ENCODE data around the gene ZNF780A.

Gene ZNF780A

DNA sequence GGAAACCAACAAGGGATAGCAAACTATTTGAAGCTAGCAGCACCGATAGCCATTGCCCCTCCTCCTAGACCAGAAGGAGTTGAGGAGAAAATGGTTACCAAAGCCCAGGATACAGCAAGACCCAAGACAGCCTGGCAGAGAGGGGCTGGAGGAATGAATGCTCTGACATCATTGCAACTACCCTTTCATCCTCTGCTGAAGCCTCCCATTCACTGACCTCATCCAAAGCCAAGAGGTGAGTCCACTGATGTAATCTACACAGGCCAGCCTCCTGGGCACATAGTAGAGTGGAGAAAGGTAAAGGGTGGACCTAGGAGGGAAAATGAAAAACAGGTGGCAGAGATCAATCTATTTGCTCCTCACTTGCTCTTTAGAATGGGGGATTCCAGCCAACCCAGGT, 42.7 kb upstream of the ZNF780A start:
- Histone ChIP-seq H3K9ac (ENCODE audit: low read length) (no peak overlapping the region), H3K4me2 (ENCODE audit: low read length) (no peak overlapping the region), H3K27me3 (ENCODE audit: low read depth, low read length) (peaks cover 66% of the 10 kb centered on the region), H3K27ac (ENCODE audit: low read length) (no peak overlapping the region), H3K9me3 (ENCODE audit: insufficient read depth, low read length) (no peaks in the 10 kb centered on the region), H3K79me2 (ENCODE audit: low read length) (no peaks in the 10 kb centered on the region), H3K36me3 (replicated peaks; ENCODE audit: low read depth, low read length) (no peaks in the 10 kb centered on the region), H4K20me1 (ENCODE audit: insufficient read depth, low read length) (no peaks in the 10 kb centered on the region), H2AFZ (ENCODE audit: low read depth, low read length) (no peak overlapping the region), H3K4me3 (ENCODE audit: low read length) (no peak overlapping the region), H3K4me1 (ENCODE audit: low read length) (no peaks in the 10 kb centered on the region)
- TF ChIP-seq, protein P1, sequence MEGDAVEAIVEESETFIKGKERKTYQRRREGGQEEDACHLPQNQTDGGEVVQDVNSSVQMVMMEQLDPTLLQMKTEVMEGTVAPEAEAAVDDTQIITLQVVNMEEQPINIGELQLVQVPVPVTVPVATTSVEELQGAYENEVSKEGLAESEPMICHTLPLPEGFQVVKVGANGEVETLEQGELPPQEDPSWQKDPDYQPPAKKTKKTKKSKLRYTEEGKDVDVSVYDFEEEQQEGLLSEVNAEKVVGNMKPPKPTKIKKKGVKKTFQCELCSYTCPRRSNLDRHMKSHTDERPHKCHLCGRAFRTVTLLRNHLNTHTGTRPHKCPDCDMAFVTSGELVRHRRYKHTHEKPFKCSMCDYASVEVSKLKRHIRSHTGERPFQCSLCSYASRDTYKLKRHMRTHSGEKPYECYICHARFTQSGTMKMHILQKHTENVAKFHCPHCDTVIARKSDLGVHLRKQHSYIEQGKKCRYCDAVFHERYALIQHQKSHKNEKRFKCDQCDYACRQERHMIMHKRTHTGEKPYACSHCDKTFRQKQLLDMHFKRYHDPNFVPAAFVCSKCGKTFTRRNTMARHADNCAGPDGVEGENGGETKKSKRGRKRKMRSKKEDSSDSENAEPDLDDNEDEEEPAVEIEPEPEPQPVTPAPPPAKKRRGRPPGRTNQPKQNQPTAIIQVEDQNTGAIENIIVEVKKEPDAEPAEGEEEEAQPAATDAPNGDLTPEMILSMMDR (IDR thresholded peaks at IDR 0.05; ENCODE audit: low read depth, low read length) = no peak

DNA sequence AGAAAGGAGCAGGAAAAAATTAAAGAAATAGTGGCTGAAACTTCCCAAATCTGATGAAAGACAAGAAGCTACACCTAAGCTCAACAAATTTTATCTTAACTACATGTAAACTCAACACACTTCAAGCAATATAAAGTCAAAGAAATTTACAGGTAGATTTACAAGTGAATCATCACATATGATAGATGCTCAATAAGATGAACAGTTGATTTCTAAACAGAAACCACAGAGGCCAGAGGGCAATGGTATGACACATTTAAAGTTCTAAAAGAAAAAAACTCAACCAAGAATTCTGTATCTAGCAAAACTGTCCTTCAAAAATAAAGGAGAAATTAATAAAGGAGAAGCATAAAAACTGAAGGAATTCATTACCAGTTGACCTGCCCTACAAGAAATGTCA, 39.3 kb upstream of the ZNF780A start:
- no peak overlapping the region for H3K9ac ChIP-seq (ENCODE audit: low read length)
- no peak overlapping the region for H3K27ac ChIP-seq (ENCODE audit: low read length)
- no peak overlapping the region for H3K4me2 ChIP-seq (ENCODE audit: low read length)
- no peak overlapping the region for H2AFZ ChIP-seq (ENCODE audit: low read depth, low read length)
- no peaks in the 10 kb centered on the region for H4K20me1 ChIP-seq (ENCODE audit: insufficient read depth, low read length)
- TF ChIP-seq EZH2phosphoT487 (IDR thresholded peaks at IDR 0.05; ENCODE audit: low read depth) = no peak
- TF ChIP-seq, protein P1 (IDR thresholded peaks at IDR 0.05; ENCODE audit: low read depth, low read length) = no peak
- H3K9me3 ChIP-seq (ENCODE audit: insufficient read depth, low read length) = no peaks in the 10 kb centered on the region
- no peaks in the 10 kb centered on the region for H3K79me2 ChIP-seq (ENCODE audit: low read length)
- peaks cover 46% of the 10 kb centered on the region for H3K27me3 ChIP-seq (ENCODE audit: low read depth, low read length)
- H3K36me3 ChIP-seq (replicated peaks; ENCODE audit: low read depth, low read length) = no peaks in the 10 kb centered on the region
- H3K4me3 ChIP-seq (ENCODE audit: low read length) = no peak overlapping the region
- H3K4me1 ChIP-seq (ENCODE audit: low read length) = no peaks in the 10 kb centered on the region

DNA sequence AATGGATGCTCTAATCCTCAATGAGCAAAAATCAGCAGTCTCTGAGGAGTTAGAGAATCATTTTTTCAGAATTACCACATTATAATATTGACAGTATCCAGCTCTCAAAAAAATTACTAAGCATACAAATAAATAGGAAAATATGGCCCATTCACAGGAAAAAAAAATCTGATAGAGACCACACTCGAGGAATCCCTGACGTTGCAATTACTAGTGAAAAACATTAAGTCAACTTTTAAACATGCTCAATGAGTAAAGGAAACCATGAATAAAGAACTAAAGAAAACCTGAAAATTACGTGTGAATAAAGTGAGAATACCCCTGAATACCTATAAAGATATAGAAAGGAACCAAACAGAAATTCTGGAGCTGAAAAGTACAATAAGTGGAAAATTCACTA, 38.7 kb upstream of the ZNF780A start:
- no peaks in the 10 kb centered on the region for H3K9me3 ChIP-seq (ENCODE audit: insufficient read depth, low read length)
- no peak overlapping the region for H3K4me2 ChIP-seq (ENCODE audit: low read length)
- H3K36me3 ChIP-seq (replicated peaks; ENCODE audit: low read depth, low read length) = no peaks in the 10 kb centered on the region
- peaks cover 47% of the 10 kb centered on the region for H3K27me3 ChIP-seq (ENCODE audit: low read depth, low read length)
- no peak overlapping the region for H2AFZ ChIP-seq (ENCODE audit: low read depth, low read length)
- no peaks in the 10 kb centered on the region for H4K20me1 ChIP-seq (ENCODE audit: insufficient read depth, low read length)
- H3K79me2 ChIP-seq (ENCODE audit: low read length) = no peaks in the 10 kb centered on the region
- no peak overlapping the region for H3K27ac ChIP-seq (ENCODE audit: low read length)
- TF ChIP-seq, protein P1 (IDR thresholded peaks at IDR 0.05; ENCODE audit: low read depth, low read length) = no peak
- TF ChIP-seq EZH2phosphoT487 (IDR thresholded peaks at IDR 0.05; ENCODE audit: low read depth) = no peak
- no peak overlapping the region for H3K9ac ChIP-seq (ENCODE audit: low read length)
- H3K4me1 ChIP-seq (ENCODE audit: low read length) = no peaks in the 10 kb centered on the region
- H3K4me3 ChIP-seq (ENCODE audit: low read length) = no peak overlapping the region

DNA sequence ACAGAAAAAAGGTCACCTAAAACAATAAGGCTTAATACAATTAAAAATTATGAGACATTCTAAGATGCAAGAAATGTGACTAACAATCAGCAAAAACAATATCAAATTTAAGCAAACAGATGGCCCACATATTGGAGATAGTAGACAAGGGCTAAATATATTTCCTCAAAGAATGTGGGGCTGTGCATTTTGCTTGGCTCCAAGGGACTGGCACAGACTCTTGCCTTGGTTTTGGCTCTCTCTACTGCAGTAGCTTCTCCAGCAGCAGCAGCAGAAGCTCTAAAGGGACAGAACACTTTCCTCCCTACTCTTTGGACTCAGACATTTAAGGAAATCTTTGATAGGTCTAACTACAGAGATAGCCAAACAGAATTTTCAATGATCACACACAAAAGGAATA, 38.2 kb upstream of the ZNF780A start:
- Histone ChIP-seq H4K20me1 (ENCODE audit: insufficient read depth, low read length) (no peaks in the 10 kb centered on the region), H3K36me3 (replicated peaks; ENCODE audit: low read depth, low read length) (no peaks in the 10 kb centered on the region), H3K27ac (ENCODE audit: low read length) (no peak overlapping the region), H2AFZ (ENCODE audit: low read depth, low read length) (no peak overlapping the region), H3K79me2 (ENCODE audit: low read length) (no peaks in the 10 kb centered on the region), H3K4me3 (ENCODE audit: low read length) (no peak overlapping the region), H3K27me3 (ENCODE audit: low read depth, low read length) (peaks cover 51% of the 10 kb centered on the region), H3K9ac (ENCODE audit: low read length) (no peak overlapping the region), H3K4me1 (ENCODE audit: low read length) (no peaks in the 10 kb centered on the region), H3K4me2 (ENCODE audit: low read length) (no peak overlapping the region), H3K9me3 (ENCODE audit: insufficient read depth, low read length) (no peaks in the 10 kb centered on the region)
- TF ChIP-seq, protein P1 (IDR thresholded peaks at IDR 0.05; ENCODE audit: low read depth, low read length) = no peak
- TF ChIP-seq EZH2phosphoT487 (IDR thresholded peaks at IDR 0.05; ENCODE audit: low read depth) = no peak

Data from OCI-LY3 (cell line).